Measurements from ENCODE around the gene HDAC11. TPM values are rescaled to one million over a fixed set of nuclear protein-coding genes. Genes with fewer than 3 reads are reported as not detected.

Gene HDAC11
- total and polyA plus RNA-seq, 4 donors: 2.5 to 9.0 (median 3.2) TPM

DNA sequence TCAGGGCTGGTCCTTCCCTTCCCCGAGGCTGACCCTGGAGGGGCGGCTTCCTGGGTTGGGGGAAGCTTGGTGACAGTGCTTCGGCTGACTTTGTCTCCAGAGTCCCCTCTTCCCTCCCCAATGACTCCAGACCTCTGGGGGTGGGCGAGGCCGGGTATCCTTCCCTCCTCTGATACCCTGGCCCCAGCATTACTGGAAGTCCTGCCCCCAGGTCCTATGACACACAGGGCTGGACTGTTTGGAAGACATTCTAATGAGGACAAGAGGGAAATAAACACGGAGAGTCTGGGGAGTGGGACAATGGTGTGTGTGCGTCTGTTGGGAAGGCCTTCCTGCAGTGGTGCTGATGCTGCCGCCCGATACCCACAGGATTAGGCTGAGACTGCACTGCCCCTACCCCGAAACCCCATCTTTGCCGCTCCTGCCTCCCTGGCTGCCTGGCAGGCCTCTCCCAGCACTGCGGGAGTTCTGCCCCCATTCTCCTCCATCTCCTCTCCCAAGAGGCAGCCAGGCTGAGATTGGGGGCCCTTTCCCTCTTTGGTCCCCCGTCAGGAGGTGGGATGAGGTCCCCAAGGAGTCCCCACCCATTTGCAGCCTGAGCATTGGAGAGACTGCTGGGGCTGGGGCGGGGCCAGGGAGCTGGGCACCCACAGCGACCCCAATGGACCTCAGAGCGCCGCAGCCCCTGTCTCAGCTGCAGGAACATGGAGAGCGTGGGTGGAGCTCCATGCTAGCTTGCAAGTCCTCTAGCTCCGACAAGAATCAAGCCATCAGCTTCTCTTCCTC is 39.1 kb downstream of the HDAC11 start (continued):
- TF ChIP-seq, protein P1, sequence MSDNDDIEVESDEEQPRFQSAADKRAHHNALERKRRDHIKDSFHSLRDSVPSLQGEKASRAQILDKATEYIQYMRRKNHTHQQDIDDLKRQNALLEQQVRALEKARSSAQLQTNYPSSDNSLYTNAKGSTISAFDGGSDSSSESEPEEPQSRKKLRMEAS (IDR thresholded peaks at IDR 0.05): no peak
- TF ChIP-seq FOXA2 (IDR thresholded peaks at IDR 0.05) (no peak), RAD21 (IDR thresholded peaks at IDR 0.05) (no peak), GABPA (IDR thresholded peaks at IDR 0.05 in 1 of 2, conservative IDR thresholded peaks at IDR 0.05 in 1 of 2) (no peak)

DNA sequence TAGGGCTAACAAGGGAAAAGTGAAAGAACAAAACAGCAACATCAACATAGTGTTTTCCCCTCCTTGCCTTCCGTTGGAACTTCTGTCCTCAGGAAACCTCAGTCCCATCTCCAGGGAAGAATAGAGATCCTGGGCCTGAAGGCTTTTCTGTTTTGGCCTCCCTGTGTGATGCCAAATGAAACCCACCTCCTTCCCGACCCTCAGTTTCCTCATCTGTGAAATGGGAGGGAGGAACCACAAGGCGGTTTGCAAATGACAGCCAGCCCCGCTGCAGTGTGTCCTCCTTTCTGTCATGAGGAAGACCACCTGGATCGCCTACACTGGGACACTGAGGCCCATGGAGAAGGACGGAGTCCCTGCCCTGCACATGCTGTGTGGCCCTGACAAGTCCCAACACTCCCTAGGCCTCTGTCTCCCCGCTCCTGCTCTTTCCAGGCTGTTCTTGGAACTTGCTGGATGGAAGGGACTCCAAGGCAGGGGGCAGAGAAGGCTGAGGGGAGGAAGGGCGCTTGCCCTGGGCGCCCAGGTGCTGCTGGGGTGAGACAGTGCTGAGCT is 40.3 kb downstream of the HDAC11 start:
- Histone ChIP-seq H3K27ac (ENCODE audit: low read depth in 1 of 2, low read length in 2 of 2) (no peak overlapping the region), H3K36me3 (ENCODE audit: control insufficient read depth in 4 of 4, insufficient read depth in 3 of 4, low read depth in 1 of 4, low read length in 3 of 4) (no peaks in the 10 kb centered on the region), H3K4me1 (ENCODE audit: control insufficient read depth in 4 of 4, insufficient read depth in 4 of 4, low read length in 3 of 4) (peaks cover 0 to 5% (median 3%) of the 10 kb centered on the region in 4 donors), H3K9ac (ENCODE audit: low read depth in 1 of 2, low read length in 2 of 2) (no peak overlapping the region), H3K27me3 (ENCODE audit: control insufficient read depth in 4 of 4, insufficient read depth in 4 of 4, low read length in 3 of 4) (peaks cover 0 to 9% (median 5%) of the 10 kb centered on the region in 4 donors), H3K4me3 (ENCODE audit: low read depth in 1 of 3, low read length in 3 of 3) (no peak overlapping the region), H3K9me3 (ENCODE audit: control insufficient read depth in 4 of 4, low read length in 3 of 4) (peaks cover 0 to 4% (median 0%) of the 10 kb centered on the region in 4 donors)
- DNase-seq (ENCODE audit: low spot score): no peak
- WGBS: 87% methylated on average over 9 of the region's 9 CpGs
- TF ChIP-seq FOXA2 (IDR thresholded peaks at IDR 0.05) (no peak), RAD21 (IDR thresholded peaks at IDR 0.05) (no peak), YY1 (IDR thresholded peaks at IDR 0.05) (no peak), TAF1 (conservative IDR thresholded peaks at IDR 0.05) (no peak), EGR1 (IDR thresholded peaks at IDR 0.05; ENCODE audit: low read depth in 2 of 2) (no peak), HNF4G (IDR thresholded peaks at IDR 0.05) (no peak), SP1 (IDR thresholded peaks at IDR 0.05) (no peak)

DNA sequence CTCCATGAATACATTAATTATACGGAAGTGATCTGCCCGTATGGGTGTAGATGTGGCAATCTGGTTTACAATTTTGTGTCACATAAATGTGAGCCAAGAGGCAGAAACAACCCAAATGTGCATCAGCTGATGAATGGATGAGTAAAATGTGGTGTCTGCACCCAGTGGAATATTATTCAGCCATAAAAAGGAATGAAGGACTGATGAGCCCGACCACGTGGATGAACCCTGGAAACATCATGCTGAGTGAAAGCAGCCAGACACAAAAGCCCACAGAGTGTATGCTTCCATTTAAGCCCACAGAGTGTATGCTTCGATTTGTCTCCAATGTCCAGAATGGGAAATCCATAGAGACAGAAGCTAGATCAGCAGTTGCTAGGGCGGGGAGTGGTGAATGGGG is 41.2 kb downstream of the HDAC11 start:
- Histone ChIP-seq H3K4me3 (ENCODE audit: low read depth in 1 of 3, low read length in 3 of 3) (no peak overlapping the region), H3K9ac (ENCODE audit: low read depth in 1 of 2, low read length in 2 of 2) (no peak overlapping the region), H3K9me3 (ENCODE audit: control insufficient read depth in 4 of 4, low read length in 3 of 4) (peaks cover 0 to 4% (median 0%) of the 10 kb centered on the region in 4 donors), H3K36me3 (ENCODE audit: control insufficient read depth in 4 of 4, insufficient read depth in 3 of 4, low read depth in 1 of 4, low read length in 3 of 4) (no peaks in the 10 kb centered on the region), H3K4me1 (ENCODE audit: control insufficient read depth in 4 of 4, insufficient read depth in 4 of 4, low read length in 3 of 4) (peaks cover 0 to 5% (median 3%) of the 10 kb centered on the region in 4 donors), H3K27ac (ENCODE audit: low read depth in 1 of 2, low read length in 2 of 2) (no peak overlapping the region), H3K27me3 (ENCODE audit: control insufficient read depth in 4 of 4, insufficient read depth in 4 of 4, low read length in 3 of 4) (peaks cover 0 to 9% (median 5%) of the 10 kb centered on the region in 4 donors)
- DNase-seq (ENCODE audit: low spot score): no peak
- WGBS: 62% methylated on average over 6 of the region's 6 CpGs
- no peak for TF ChIP-seq TAF1 (conservative IDR thresholded peaks at IDR 0.05)
- no peak for TF ChIP-seq EGR1 (IDR thresholded peaks at IDR 0.05; ENCODE audit: low read depth in 2 of 2)
- TF ChIP-seq, protein P1 (IDR thresholded peaks at IDR 0.05): no peak
- no peak for TF ChIP-seq SP1 (IDR thresholded peaks at IDR 0.05)
- TF ChIP-seq GABPA (IDR thresholded peaks at IDR 0.05 in 1 of 2, conservative IDR thresholded peaks at IDR 0.05 in 1 of 2): no peak
- TF ChIP-seq RXRA (IDR thresholded peaks at IDR 0.05): no peak
- TF ChIP-seq, protein P2, sequence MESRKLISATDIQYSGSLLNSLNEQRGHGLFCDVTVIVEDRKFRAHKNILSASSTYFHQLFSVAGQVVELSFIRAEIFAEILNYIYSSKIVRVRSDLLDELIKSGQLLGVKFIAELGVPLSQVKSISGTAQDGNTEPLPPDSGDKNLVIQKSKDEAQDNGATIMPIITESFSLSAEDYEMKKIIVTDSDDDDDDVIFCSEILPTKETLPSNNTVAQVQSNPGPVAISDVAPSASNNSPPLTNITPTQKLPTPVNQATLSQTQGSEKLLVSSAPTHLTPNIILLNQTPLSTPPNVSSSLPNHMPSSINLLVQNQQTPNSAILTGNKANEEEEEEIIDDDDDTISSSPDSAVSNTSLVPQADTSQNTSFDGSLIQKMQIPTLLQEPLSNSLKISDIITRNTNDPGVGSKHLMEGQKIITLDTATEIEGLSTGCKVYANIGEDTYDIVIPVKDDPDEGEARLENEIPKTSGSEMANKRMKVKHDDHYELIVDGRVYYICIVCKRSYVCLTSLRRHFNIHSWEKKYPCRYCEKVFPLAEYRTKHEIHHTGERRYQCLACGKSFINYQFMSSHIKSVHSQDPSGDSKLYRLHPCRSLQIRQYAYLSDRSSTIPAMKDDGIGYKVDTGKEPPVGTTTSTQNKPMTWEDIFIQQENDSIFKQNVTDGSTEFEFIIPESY (IDR thresholded peaks at IDR 0.05): no peak
- TF ChIP-seq, protein P3, sequence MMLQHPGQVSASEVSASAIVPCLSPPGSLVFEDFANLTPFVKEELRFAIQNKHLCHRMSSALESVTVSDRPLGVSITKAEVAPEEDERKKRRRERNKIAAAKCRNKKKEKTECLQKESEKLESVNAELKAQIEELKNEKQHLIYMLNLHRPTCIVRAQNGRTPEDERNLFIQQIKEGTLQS (IDR thresholded peaks at IDR 0.05): no peak
- TF ChIP-seq FOXA2 (IDR thresholded peaks at IDR 0.05): no peak
- no peak for TF ChIP-seq HNF4G (IDR thresholded peaks at IDR 0.05)
- no peak for TF ChIP-seq YY1 (IDR thresholded peaks at IDR 0.05)
- TF ChIP-seq, protein P4, sequence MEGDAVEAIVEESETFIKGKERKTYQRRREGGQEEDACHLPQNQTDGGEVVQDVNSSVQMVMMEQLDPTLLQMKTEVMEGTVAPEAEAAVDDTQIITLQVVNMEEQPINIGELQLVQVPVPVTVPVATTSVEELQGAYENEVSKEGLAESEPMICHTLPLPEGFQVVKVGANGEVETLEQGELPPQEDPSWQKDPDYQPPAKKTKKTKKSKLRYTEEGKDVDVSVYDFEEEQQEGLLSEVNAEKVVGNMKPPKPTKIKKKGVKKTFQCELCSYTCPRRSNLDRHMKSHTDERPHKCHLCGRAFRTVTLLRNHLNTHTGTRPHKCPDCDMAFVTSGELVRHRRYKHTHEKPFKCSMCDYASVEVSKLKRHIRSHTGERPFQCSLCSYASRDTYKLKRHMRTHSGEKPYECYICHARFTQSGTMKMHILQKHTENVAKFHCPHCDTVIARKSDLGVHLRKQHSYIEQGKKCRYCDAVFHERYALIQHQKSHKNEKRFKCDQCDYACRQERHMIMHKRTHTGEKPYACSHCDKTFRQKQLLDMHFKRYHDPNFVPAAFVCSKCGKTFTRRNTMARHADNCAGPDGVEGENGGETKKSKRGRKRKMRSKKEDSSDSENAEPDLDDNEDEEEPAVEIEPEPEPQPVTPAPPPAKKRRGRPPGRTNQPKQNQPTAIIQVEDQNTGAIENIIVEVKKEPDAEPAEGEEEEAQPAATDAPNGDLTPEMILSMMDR (IDR thresholded peaks at IDR 0.05; ENCODE audit: low read depth, low read length, missing input control): no peak
- TF ChIP-seq, protein P5, sequence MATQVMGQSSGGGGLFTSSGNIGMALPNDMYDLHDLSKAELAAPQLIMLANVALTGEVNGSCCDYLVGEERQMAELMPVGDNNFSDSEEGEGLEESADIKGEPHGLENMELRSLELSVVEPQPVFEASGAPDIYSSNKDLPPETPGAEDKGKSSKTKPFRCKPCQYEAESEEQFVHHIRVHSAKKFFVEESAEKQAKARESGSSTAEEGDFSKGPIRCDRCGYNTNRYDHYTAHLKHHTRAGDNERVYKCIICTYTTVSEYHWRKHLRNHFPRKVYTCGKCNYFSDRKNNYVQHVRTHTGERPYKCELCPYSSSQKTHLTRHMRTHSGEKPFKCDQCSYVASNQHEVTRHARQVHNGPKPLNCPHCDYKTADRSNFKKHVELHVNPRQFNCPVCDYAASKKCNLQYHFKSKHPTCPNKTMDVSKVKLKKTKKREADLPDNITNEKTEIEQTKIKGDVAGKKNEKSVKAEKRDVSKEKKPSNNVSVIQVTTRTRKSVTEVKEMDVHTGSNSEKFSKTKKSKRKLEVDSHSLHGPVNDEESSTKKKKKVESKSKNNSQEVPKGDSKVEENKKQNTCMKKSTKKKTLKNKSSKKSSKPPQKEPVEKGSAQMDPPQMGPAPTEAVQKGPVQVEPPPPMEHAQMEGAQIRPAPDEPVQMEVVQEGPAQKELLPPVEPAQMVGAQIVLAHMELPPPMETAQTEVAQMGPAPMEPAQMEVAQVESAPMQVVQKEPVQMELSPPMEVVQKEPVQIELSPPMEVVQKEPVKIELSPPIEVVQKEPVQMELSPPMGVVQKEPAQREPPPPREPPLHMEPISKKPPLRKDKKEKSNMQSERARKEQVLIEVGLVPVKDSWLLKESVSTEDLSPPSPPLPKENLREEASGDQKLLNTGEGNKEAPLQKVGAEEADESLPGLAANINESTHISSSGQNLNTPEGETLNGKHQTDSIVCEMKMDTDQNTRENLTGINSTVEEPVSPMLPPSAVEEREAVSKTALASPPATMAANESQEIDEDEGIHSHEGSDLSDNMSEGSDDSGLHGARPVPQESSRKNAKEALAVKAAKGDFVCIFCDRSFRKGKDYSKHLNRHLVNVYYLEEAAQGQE (IDR thresholded peaks at IDR 0.05): no peak
- no peak for TF ChIP-seq HNF4A (conservative IDR thresholded peaks at IDR 0.05)
- TF ChIP-seq JUND (IDR thresholded peaks at IDR 0.05): no peak
- TF ChIP-seq NR2F2 (IDR thresholded peaks at IDR 0.05): no peak
- no peak for TF ChIP-seq FOXA1 (IDR thresholded peaks at IDR 0.05)
